ENCODE measurements around the gene TBCD.

TBCD gene

DNA sequence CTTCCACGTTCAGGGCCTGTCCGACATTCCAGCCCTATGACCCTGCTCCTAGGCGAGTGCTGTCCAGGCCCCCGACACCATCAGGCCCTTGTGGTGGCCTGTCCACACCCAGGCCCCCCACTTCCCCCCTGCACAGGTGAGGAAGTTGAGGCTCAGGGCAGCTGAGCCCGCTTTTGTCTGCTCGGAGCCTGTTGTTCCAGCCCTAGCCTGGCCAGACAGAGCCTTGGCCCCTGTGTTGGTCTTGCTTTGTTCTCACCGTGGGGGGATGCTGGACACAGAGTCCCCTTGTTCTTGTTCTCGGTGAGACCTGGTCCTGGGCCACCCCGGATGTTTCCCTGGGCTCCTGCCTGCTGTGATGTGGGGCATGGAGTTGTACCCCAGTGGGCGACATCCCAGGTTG lies 140.0 kb downstream of the TBCD start (continued):
- no peak for TF ChIP-seq ZNF518A (tag by site-specific recombination; conservative IDR thresholded peaks at IDR 0.05; ENCODE audit: low read depth)
- no peak for TF ChIP-seq ZNF596 (tag by site-specific recombination; IDR thresholded peaks at IDR 0.05)
- no peak for TF ChIP-seq ZBTB48 (tag by site-specific recombination; IDR thresholded peaks at IDR 0.05)
- TF ChIP-seq HOXA7 (CRISPR knock-in tag; IDR thresholded peaks at IDR 0.05; ENCODE audit: borderline replicate concordance): no peak
- no peak for TF ChIP-seq ZNF645 (tag by site-specific recombination; IDR thresholded peaks at IDR 0.05)
- no peak for TF ChIP-seq ZNF175 (tag by site-specific recombination; IDR thresholded peaks at IDR 0.05)
- TF ChIP-seq ZNF221 (tag by site-specific recombination; IDR thresholded peaks at IDR 0.05; ENCODE audit: borderline replicate concordance): no peak

GRCh38 chr17:82892899-82893565 lies 141.2 kb downstream of the TBCD start:
- TF ChIP-seq ZNF274 (IDR thresholded peaks at IDR 0.05; ENCODE audit: low read length): no peak
- no peak for TF ChIP-seq ZNF274 (tag by site-specific recombination; IDR thresholded peaks at IDR 0.05; ENCODE audit: borderline replicate concordance)
- no peak for TF ChIP-seq GLI4 (tag by site-specific recombination; IDR thresholded peaks at IDR 0.05)
- TF ChIP-seq ZNF169 (tag by site-specific recombination; IDR thresholded peaks at IDR 0.05): no peak
- TF ChIP-seq ZBTB21 (tag by site-specific recombination; IDR thresholded peaks at IDR 0.05): no peak
- no peak for TF ChIP-seq IKZF3 (tag by site-specific recombination; IDR thresholded peaks at IDR 0.05)
- TF ChIP-seq RBAK (tag by site-specific recombination; IDR thresholded peaks at IDR 0.05): no peak
- TF ChIP-seq, protein P1, sequence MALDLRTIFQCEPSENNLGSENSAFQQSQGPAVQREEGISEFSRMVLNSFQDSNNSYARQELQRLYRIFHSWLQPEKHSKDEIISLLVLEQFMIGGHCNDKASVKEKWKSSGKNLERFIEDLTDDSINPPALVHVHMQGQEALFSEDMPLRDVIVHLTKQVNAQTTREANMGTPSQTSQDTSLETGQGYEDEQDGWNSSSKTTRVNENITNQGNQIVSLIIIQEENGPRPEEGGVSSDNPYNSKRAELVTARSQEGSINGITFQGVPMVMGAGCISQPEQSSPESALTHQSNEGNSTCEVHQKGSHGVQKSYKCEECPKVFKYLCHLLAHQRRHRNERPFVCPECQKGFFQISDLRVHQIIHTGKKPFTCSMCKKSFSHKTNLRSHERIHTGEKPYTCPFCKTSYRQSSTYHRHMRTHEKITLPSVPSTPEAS (tag by site-specific recombination; IDR thresholded peaks at IDR 0.05): no peak
- no peak for TF ChIP-seq ZNF555 (tag by site-specific recombination; conservative IDR thresholded peaks at IDR 0.05)
- no peak for TF ChIP-seq ZBTB17 (tag by site-specific recombination; IDR thresholded peaks at IDR 0.05)
- TF ChIP-seq ZFP41 (tag by site-specific recombination; IDR thresholded peaks at IDR 0.05; ENCODE audit: borderline replicate concordance): no peak
- TF ChIP-seq ZSCAN30 (tag by site-specific recombination; IDR thresholded peaks at IDR 0.05): no peak
- TF ChIP-seq SP2 (tag by site-specific recombination; IDR thresholded peaks at IDR 0.05): no peak
- no peak for TF ChIP-seq ZNF23 (tag by site-specific recombination; IDR thresholded peaks at IDR 0.05; ENCODE audit: borderline replicate concordance)
- H3K36me3 ChIP-seq (ENCODE audit: control insufficient read depth in 2 of 2, insufficient read depth in 1 of 2, low read length in 2 of 2): peaks cover 0 to 28% of the 10 kb centered on the region in 2 experiments; a peak in 1 of 3 replicates
- no peaks in the 10 kb centered on the region for H3K9me3 ChIP-seq (ENCODE audit: control insufficient read depth, insufficient read depth, low read depth, low read length)
- no peak overlapping the region for H3K27ac ChIP-seq (ENCODE audit: extremely low read depth, low read depth, low read length)
- no peak overlapping the region for H3K4me3 ChIP-seq (ENCODE audit: low read depth, low read length)
- ChIA-PET CTCF (interaction anchor here (0.5 to 1.0 kb wide), 6 partner anchors 7 to 334 kb away, joined by 3 to 11 read pairs (median 3); no protein-coding TSS in a partner anchor), POLR2A (no interaction called here)
- peaks cover 3% of the 10 kb centered on the region; the same call in 1 of the 2 replicates for H3K4me1 ChIP-seq (ENCODE audit: control insufficient read depth, insufficient read depth, low read length)

All from HEK293 (cell line).